Hematopoietic multipotent progenitor cell treated with erythropoietin and hydrocortisone succinate and interleukin-3 and kit ligand, for 17 days (in vitro differentiated cells): ENCODE results near the gene KCNQ1OT1.

Experiments used
- DNase-seq: peaks from one replicate; pipeline ENCODE4 v3.0.0-alpha.2; 2015; ENCODE audit warnings: low spot score

The KCNQ1OT1 gene

DNA sequence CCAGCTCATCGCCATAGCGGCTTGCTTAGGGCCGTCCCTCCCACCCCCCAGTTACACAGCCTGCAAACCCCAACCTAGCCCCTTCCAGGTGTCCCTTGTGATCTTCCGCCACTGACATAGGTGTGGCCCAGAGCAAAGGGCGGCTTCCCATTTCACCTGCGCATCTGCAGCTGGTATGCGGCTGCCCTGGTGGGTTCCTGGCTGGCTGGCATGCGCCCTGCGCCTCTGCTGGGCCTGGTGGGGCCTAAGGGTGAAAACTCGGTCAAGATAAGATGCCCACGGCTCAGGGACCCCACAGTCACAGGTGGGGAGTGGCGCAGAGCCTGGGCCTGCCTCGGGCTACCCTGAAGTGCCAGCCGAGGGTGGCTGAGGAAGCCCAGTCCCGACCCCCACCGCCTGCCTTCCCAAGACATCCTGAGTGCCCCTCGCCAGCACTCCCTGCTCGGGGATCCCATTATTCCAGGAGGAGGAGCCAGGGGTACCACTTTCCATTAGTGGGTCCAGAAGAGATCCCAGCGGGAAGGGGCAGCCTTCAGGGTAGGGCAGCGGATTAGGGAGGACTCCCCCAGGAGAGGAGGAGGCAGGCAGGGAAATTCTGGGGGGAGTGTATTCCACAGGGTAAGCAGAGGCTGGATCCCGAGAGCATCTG lies 36.9 kb upstream of the KCNQ1OT1 start:
- DNase-seq = no peak

DNA sequence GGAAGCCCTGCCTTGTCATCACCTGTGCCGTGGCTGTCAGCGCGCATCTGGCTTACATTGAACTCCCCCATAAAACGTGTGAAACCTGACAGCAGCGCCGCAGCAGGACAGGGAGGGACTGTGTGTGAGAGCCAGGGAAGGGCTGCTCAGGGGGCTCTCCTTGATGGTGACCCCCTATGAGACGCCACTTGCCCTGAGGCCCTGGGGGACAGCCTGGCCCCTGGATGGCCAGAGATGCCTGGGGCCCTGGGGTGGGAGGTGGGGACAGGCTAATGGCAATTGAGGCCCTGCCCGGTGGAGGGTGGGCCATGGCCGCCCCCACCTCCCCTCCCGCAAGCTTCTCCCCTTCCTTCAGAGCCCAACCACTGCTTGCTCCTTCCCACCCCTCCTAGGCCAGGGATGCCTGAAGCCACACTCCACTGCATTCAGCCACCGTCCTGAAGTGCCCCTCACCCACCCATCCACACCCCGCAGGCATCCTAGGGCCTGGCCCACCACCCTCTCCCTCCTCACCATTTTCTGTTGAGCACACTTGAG lies 35.3 kb upstream of the KCNQ1OT1 start:
- no peak for DNase-seq

DNA sequence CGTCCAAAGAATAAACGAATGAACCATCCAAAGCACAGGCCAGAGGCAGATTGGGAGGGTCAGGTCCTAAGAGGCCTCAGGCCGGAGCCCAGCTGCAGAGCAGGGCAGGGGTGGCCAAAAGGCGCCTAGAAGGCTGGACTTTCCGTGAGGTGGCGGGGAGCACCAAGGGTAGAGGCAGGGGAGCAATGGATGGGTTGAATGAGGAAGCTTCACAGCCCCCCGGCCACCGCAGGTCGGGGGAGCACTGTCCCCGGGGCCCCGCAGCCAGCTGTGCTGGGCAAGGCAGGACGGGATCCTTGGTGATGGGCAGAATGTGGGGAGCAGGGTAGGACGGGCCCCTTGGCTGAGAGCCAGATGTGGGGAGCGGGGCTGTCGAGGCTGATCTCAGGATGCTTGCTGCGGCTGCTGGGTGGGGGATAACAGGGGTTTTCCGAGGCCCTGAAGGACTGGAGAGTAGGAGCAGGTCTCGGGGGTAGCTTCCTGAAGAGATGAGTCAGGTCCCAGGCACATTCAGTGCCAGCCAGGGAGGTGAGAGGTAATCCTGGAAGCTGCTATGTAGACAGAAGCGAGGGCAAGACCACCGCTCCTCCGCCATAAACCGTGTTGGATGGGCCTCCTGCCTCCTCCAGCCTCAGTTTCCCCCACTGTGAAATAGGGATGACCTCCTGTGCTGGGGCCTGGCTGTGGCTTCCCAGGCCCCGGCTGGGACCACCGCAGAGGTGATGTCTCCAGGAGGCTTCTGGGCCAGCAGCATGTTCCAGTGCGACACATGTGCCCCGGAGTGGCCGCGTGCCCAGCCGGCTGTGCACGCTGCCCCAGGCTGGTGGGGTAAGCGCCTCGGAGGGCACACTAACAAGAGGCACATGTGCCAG lies 34.6 kb upstream of the KCNQ1OT1 start:
- DNase-seq = no peak

GRCh38 chr11:2732940-2733628 lies 33.3 kb upstream of the KCNQ1OT1 start:
- no peak for DNase-seq

DNA sequence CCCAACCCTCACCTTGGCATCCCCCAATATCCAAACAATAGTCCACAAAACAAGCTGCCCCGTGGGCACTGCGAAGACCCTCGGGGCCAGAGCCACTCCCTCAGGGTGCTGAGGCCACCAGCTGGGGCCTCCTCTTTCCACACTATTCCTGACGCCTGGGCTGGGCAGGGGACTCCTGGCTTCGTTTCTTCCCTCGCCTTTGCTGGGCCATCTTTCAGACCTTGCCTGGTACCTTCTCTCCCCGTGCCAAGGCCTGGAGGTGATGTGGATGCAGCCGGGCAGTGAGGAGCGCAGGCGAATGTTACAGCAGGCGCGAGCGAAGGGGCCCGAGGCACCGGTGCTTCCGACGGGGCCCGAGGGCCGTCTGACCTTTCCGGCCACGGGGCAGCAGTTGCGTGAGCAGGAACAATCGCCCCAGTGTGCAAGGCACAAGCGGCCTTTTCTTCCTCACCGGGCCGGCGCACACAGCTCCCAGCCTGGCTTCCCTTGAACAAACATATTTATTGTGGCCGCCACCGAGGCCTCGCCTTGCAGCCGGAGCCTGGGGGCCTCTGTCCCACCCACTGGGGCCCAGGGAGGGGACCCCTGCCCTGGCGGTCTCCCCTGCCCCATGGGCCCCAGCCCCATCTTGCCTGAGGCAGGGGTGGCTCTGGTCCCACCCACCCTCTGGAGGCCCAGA lies 32.6 kb upstream of the KCNQ1OT1 start:
- no peak for DNase-seq

DNA sequence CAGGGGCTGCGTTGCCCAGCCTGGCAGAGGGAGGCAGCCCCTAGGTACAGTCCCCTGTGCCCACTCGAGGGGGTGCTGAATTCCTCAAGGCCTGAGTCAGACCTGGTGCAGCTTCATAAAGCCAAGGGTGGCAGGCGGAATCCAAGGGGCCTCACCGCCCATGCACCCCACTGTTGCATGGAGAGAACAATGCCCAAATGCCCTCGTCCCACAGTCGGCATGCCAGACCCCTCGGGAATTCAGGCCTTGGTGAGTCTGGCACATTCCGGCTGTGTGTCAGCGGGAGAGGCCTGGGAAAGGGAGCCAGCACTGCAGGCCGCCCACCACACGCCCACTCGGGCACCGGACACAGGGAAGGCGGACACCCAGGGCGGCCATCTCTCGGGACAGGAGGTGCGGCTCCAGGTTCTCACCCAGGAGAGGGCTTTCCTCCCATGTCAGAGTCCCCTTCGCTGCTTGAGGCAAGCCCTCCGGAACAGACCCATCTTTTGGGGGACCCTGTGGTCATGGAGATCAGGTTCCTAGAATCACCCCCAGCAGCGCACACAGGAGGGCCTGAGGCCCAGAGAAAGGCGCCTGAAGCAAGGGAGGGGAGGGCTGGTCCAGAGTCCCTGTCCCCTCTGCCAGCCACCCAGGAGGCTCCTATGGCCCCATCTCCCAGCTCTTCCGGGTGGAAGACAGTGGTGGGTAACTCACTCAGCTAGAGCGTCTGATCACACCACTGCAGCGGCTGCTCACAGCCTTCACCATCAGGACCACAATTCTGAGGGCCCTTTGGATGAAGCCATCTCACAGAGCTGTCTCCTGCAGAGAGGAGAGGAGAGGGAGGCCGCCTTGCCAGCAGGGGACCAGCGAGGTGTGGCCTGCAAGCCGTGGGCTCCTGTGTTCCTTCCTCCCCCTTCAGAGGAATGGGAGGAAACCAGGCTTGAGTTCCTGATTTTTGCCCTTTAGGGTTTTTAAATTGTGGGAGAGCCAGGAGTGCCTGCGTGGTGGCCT lies 31.6 kb upstream of the KCNQ1OT1 start:
- no peak for DNase-seq

- no peak for DNase-seq
Observed at GRCh38 chr11:2730272-2731129, 30.7 kb upstream of the KCNQ1OT1 start.

DNA sequence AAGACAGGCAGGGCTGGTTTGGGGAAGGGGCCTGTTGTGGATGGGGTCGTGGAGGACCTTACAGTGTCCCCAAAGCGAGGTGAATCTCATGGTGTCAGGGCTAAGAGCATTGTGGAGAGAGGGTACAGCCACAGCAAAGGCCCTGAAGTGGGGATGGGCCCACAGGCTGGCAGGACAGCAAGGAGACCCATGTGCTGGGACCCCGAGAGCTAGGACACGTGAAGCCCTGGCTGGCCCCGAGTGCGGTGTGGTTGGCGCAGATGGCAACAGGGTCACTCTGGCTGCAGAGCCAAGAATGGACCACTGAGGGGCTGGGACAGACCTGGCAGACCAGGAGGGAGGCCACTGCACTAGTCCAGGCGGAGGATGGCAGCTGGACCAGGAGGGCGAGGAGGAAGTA lies 30.0 kb upstream of the KCNQ1OT1 start:
- DNase-seq = no peak

DNA sequence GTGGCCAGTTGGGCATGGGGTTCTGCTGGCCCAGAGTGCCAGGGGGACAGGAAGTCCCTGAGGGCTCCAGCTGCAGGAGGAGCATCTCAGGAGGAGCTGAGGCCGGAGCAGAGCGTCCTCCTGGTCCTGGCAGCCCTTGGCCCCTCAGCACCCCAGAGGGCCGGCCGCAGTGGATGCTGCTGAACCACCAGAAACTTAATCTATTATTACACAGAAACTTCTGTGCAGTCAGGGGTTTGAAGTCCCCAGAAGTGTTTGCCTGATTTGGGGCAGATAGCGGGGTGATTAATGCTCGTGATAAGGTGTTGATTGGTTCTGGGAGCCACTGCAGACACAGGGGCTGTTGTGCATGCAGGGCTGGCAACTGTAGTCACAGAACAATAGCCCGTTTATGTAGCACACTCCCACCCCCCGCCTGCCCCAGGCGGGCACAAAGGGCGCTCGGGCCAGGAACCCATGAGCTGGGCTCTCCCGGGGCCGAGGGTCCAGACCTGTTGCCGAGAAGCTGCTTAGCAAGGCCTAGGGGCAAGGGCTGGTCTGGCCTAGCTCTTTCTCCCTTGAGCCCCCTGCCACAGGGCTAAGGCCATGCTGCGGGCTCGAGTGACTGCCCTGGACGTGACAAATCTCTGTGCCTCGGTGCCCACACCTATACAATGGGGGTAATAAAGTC lies 29.0 kb upstream of the KCNQ1OT1 start:
- DNase-seq = no peak

GRCh38 chr11:2728128-2728662 lies 28.4 kb upstream of the KCNQ1OT1 start:
- DNase-seq = no peak

- no peak for DNase-seq
Observed at GRCh38 chr11:2726964-2727363, 27.2 kb upstream of the KCNQ1OT1 start.

DNA sequence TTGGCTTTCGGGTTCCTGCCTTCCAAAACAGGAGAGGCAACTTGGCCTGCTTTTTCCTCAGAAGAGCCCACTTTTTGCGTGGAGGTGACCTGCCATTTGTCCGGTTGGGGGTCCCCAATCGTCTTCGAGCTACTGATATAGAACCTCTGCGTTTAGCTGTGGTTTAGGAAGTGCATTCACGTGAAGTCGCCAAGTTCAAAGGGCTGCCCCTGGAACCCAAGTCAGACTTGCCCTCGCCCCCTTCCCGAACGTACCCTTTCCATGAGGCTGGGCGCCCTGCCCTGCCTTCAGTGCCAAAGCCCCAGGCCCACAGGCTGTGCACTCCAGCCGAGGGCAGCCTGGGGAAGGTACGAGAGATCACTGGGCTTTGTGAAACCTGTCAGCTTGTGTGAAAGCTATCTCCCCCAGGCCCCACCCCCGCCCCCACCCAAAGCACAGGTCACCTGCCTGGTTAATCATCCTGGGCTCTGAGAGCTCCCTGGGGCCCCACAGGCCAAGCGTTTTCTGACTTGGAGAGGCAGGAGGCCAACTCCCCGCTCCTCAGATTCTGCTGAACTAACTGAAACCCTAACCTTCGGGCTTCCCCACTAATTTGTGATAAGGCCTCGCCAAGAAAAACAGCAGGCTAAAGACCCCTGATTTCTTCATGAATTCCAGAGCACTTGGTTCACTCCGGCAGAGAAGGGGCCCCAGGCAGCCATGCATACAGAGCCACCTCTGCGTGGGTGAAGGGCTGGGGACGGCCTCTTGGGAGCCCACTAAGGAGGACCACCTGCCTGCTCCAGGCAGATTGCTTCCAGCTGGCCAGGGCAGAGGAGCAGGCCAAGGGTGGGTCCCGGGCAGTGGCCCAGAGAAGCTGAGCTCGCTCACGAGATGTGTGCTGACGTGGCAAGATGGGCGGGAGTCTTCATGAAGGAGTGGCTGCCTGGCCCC lies 25.8 kb upstream of the KCNQ1OT1 start:
- no peak for DNase-seq

- DNase-seq = no peak
Observed at GRCh38 chr11:2724653-2725367, 25.0 kb upstream of the KCNQ1OT1 start.

DNA sequence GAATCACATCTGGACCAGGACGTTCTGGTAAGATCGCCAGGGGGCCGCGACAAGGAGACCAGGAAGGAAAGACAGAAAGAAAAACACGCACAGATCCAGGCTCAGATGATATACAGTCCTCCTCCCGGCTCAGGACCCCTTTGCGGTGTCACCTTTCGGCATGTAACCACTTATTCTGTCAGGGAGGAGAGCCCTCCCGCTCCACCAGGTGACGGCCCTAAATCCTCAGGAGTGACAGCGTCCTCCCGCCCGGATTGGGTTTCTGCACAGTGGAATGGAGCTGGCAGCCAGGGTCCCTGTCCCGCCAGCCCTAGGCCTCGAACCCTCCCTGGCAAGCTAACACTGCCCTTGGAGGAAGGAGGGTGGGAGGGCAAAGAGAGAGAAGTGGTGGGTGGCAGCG lies 24.3 kb upstream of the KCNQ1OT1 start:
- DNase-seq = no peak

DNA sequence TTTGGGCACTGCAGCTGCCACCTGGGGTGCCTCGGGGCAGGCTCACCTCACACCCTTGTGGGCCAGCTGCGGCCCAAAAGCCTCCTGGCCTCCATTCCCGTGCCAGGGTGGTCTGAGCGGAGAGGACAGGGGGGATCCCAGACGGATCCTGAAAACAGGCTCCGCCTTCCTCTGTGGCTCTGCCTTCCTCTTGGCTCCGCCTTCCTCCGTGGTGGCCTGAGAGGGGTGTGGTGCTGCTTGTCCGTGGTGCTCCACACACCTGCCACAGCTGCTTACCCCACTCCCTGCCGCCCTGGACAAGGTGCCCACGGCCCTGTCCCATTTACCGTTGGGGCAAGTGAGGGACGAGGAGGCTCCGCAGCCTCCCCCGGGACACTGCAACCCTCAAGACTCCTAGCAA lies 23.2 kb upstream of the KCNQ1OT1 start:
- DNase-seq = no peak

GRCh38 chr11:2721210-2721916 lies 21.6 kb upstream of the KCNQ1OT1 start:
- no peak for DNase-seq
